HL-60 (cell line): ENCODE results near the gene TMEM236.
A peak's percentile ranks its signal among the peaks of the same experiment; 100 is the strongest.

Experiments used
- DNase-seq, 2 experiments: peaks; one replicate each; pipeline ENCODE4 v3.0.0-alpha.2; 2010 to 2020; ENCODE audit warnings: low read depth in 1 of 2, low spot score in 1 of 2
- H3K27ac ChIP-seq: fragments of 250-450 bp; sonication (Bioruptor Pico); replicated peaks from 2 replicates; pipeline ENCODE4 v1.5.1; 2020; ENCODE audit warnings: mild to moderate bottlenecking, moderate library complexity
- H3K27me3 ChIP-seq: fragments of 250-450 bp; sonication (Bioruptor Pico); 2 replicates; pipeline ENCODE4 v1.5.1; 2021; ENCODE audit warnings: mild to moderate bottlenecking, moderate library complexity; ENCODE audit not compliant: insufficient read depth, poor library complexity, severe bottlenecking
- H3K4me3 ChIP-seq: replicated peaks from 2 replicates; pipeline ENCODE4 v1.5.1; 2011; ENCODE audit warnings: mild to moderate bottlenecking, control low read depth, low read length; ENCODE audit not compliant: insufficient read depth
- GABPA ChIP-seq: IDR thresholded peaks from 2 replicates; pipeline ENCODE4 v1.6.1; 2012; ENCODE audit warnings: low read depth
- POLR2AphosphoS5 ChIP-seq: IDR thresholded peaks from 2 replicates; pipeline ENCODE4 v1.6.1; 2012; ENCODE audit warnings: low read depth
- SPI1 ChIP-seq: IDR thresholded peaks from 2 replicates; pipeline ENCODE4 v1.6.1; 2012; ENCODE audit warnings: low read depth, mild to moderate bottlenecking, borderline replicate concordance
- TF ChIP-seq, protein P1 (sequence below): IDR thresholded peaks from 2 replicates; pipeline ENCODE4 v1.6.1; 2012; ENCODE audit warnings: low read depth; ENCODE audit not compliant: insufficient replicate concordance
- TF ChIP-seq, protein P2 (sequence below): IDR thresholded peaks from one replicate; pipeline ENCODE4 v1.5.1; 2011; ENCODE audit warnings: low read length, control low read depth, inconsistent platforms; ENCODE audit not compliant: insufficient read depth

The TMEM236 gene

DNA sequence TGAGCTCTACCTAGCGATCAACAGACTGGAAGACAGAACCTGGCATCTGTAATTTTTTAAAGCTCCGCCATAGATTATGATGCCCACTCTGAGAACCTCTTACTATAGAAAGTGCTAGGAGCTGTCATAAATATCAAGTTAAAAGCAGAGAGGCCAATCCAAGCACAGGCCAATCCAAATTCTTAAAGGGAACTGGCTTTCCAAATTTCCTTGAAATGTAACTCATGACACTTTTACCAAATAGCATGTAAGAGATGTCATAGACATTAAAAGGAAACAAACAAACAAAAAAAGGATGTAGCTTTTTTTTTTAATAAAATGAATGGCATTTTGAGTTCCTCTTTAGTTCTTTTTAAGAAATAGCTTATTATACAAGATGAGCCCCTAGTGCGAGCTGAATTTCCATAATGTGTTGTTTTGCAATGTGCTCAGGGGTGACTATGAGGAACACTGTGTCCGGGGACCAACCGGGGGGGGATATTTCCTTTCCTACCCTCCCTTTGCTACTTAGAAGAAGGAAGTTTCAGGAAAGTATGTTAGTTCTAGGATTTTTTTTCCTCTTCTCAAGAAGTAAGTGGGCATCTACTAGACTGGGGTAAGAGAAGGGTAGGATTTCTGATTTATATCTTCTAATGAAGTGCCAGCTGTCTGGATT, 33.4 kb downstream of the TMEM236 start:
- H3K27ac ChIP-seq: no peak overlapping the region
- no peak overlapping the region for H3K4me3 ChIP-seq
- TF ChIP-seq SPI1 (no peak), GABPA (no peak), POLR2AphosphoS5 (no peak)
- TF ChIP-seq, protein P1, sequence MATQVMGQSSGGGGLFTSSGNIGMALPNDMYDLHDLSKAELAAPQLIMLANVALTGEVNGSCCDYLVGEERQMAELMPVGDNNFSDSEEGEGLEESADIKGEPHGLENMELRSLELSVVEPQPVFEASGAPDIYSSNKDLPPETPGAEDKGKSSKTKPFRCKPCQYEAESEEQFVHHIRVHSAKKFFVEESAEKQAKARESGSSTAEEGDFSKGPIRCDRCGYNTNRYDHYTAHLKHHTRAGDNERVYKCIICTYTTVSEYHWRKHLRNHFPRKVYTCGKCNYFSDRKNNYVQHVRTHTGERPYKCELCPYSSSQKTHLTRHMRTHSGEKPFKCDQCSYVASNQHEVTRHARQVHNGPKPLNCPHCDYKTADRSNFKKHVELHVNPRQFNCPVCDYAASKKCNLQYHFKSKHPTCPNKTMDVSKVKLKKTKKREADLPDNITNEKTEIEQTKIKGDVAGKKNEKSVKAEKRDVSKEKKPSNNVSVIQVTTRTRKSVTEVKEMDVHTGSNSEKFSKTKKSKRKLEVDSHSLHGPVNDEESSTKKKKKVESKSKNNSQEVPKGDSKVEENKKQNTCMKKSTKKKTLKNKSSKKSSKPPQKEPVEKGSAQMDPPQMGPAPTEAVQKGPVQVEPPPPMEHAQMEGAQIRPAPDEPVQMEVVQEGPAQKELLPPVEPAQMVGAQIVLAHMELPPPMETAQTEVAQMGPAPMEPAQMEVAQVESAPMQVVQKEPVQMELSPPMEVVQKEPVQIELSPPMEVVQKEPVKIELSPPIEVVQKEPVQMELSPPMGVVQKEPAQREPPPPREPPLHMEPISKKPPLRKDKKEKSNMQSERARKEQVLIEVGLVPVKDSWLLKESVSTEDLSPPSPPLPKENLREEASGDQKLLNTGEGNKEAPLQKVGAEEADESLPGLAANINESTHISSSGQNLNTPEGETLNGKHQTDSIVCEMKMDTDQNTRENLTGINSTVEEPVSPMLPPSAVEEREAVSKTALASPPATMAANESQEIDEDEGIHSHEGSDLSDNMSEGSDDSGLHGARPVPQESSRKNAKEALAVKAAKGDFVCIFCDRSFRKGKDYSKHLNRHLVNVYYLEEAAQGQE: no peak
- TF ChIP-seq, protein P2, sequence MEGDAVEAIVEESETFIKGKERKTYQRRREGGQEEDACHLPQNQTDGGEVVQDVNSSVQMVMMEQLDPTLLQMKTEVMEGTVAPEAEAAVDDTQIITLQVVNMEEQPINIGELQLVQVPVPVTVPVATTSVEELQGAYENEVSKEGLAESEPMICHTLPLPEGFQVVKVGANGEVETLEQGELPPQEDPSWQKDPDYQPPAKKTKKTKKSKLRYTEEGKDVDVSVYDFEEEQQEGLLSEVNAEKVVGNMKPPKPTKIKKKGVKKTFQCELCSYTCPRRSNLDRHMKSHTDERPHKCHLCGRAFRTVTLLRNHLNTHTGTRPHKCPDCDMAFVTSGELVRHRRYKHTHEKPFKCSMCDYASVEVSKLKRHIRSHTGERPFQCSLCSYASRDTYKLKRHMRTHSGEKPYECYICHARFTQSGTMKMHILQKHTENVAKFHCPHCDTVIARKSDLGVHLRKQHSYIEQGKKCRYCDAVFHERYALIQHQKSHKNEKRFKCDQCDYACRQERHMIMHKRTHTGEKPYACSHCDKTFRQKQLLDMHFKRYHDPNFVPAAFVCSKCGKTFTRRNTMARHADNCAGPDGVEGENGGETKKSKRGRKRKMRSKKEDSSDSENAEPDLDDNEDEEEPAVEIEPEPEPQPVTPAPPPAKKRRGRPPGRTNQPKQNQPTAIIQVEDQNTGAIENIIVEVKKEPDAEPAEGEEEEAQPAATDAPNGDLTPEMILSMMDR: no peak
- DNase-seq: peak in 1 of 2 experiments; percentile 1
- H3K27me3 ChIP-seq: no peaks in the 10 kb centered on the region

DNA sequence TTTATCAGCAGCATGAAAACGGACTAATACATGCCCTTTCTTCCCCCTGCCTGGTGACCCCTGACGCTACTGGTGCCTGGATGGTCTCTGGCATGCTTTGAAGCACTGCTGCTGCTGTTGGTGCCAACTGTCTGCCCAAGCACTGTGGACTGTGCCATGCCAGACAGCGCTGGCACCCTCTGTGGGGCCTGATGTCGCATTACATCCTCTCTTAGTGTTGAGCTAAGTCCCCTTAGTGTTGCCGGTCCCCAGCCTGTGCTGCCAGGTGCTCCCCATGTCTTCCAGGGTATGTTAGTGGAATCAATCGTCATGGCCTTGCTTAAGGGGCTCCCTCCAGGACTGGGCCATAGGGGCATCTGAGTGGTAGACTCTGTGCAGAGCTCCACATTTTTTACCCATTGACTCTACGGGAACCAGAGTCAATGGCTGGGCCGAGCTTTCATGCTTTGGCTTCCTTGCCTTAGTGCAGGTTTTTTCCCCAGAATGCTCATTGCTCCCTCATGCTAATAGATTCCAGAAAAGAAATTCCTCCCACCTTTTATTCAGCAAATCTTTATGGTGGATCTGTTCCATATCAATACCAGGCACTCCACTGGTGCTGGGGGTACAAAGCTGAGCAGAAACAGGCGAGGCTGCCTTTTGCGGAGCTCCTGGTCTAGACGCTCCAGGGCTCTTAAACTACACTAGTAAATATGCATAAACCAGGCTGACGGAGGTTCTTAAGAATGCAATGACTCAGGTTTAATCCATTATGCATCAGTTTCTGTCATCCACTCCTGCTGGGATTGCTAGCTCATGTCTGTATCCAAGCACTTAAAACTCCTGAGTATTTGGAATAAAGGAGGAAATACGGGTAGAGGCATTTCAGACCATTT, 35.3 kb downstream of the TMEM236 start:
- TF ChIP-seq, protein P1: no peak
- TF ChIP-seq GABPA: no peak
- TF ChIP-seq, protein P2: no peak
- TF ChIP-seq SPI1: no peak
- Histone ChIP-seq H3K4me3 (no peak overlapping the region), H3K27ac (no peak overlapping the region), H3K27me3 (no peaks in the 10 kb centered on the region)
- no peak for DNase-seq

DNA sequence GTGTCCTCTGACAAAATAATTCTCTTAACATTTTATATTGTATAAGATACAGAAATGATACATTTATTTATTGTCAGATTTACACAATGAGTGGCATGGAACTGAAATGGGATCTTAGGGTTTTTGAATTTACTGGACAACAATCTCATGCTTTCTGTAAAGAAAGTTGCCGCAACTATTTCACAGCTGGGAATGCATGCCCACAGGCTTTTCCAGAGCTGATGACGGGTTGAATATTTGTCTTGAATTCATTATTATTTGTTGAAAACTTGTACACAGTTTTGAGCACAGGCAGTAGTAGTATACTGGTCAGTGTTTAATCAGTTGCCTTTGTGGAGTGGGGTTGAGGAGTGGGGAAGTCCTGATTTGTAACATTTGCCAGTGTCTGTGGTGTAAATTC, 36.6 kb downstream of the TMEM236 start:
- no peak overlapping the region for H3K27ac ChIP-seq
- no peak for DNase-seq
- H3K27me3 ChIP-seq: no peaks in the 10 kb centered on the region
- no peak overlapping the region for H3K4me3 ChIP-seq
- TF ChIP-seq, protein P2: no peak
- no peak for TF ChIP-seq POLR2AphosphoS5
- no peak for TF ChIP-seq SPI1
- TF ChIP-seq, protein P1: no peak
- no peak for TF ChIP-seq GABPA
